Stimulated activated CD8-positive, alpha-beta memory T cell treated with anti-CD3 and anti-CD28 coated beads, Interleukin-4, amount 100 ng/mL, for 48 hours (primary cell): ENCODE measurements around the gene RDM1.

Experiments
- DNase-seq: peaks from one replicate; pipeline ENCODE4 v3.0.0-alpha.2; 2020

Gene RDM1

GRCh38 chr17:35931794-35932425 is 1.3 kb upstream of the RDM1 start:
- DNase-seq, result no peak

GRCh38 chr17:35927714-35928113 is 2.9 kb downstream of the RDM1 start:
- DNase-seq, result no peak

- DNase-seq, result no peak
These were observed 6.9 kb downstream of the RDM1 start for GRCh38 chr17:35923609-35924114.

- DNase-seq, result no peak
These were observed 10.3 kb downstream of the RDM1 start for GRCh38 chr17:35920229-35920628.

- DNase-seq, result no peak
These were observed 11.9 kb downstream of the RDM1 start for GRCh38 chr17:35918665-35919064.

GRCh38 chr17:35917519-35918213 is 12.9 kb downstream of the RDM1 start:
- DNase-seq, result no peak

- no peak for DNase-seq
These were observed 15.2 kb downstream of the RDM1 start for GRCh38 chr17:35915153-35915964.

GRCh38 chr17:35914354-35914753 is 16.2 kb downstream of the RDM1 start:
- DNase-seq, result no peak

- DNase-seq, result no peak
These were observed 17.0 kb downstream of the RDM1 start for GRCh38 chr17:35913609-35914008.

GRCh38 chr17:35912942-35913341 is 17.6 kb downstream of the RDM1 start:
- no peak for DNase-seq

GRCh38 chr17:35912339-35912912 is 18.1 kb downstream of the RDM1 start:
- no peak for DNase-seq

GRCh38 chr17:35909408-35909807 is 21.2 kb downstream of the RDM1 start:
- no peak for DNase-seq

- DNase-seq, result no peak
These were observed 22.9 kb downstream of the RDM1 start for GRCh38 chr17:35907691-35908090.

- DNase-seq, result no peak
These were observed 23.5 kb downstream of the RDM1 start for GRCh38 chr17:35906926-35907637.

GRCh38 chr17:35906191-35906925 is 24.2 kb downstream of the RDM1 start:
- no peak for DNase-seq

GRCh38 chr17:35903451-35903850 is 27.1 kb downstream of the RDM1 start:
- no peak for DNase-seq

GRCh38 chr17:35901631-35902175 is 28.9 kb downstream of the RDM1 start:
- no peak for DNase-seq

- DNase-seq, result no peak
These were observed 29.7 kb downstream of the RDM1 start for GRCh38 chr17:35900708-35901480.

GRCh38 chr17:35900280-35900679 is 30.3 kb downstream of the RDM1 start:
- DNase-seq, result peak; percentile 40

- peak; percentile 63 for DNase-seq
These were observed 32.1 kb downstream of the RDM1 start for GRCh38 chr17:35898283-35899070.
